ENCODE data around the gene TCERG1. TPM values are rescaled to one million over a fixed set of nuclear protein-coding genes. Genes with fewer than 3 reads are reported as not detected.
A peak's percentile ranks its signal among the peaks of the same experiment; 100 is the strongest.

The TCERG1 gene
- 12.8 TPM for total RNA-seq

GRCh38 chr5:146446861-146447733, at the start of gene TCERG1:
TCERG1 (plus strand) TSS chr5:146447333; CDS start chr5:146447350, 17 bp downstream.
- peak; percentile 99 for DNase-seq (ENCODE audit: low spot score)
- peak; percentile 93 for ATAC-seq

- no peak for DNase-seq (ENCODE audit: low spot score)
- ATAC-seq, result no peak
These were observed 48.3 kb upstream of the TCERG1 start for GRCh38 chr5:146398826-146399225.

- no peak for ATAC-seq
- DNase-seq (ENCODE audit: low spot score), result no peak
These were observed 47.7 kb upstream of the TCERG1 start for GRCh38 chr5:146399481-146399880.

- no peak for ATAC-seq
These were observed 46.9 kb upstream of the TCERG1 start for GRCh38 chr5:146400201-146400600.

GRCh38 chr5:146401021-146401420, 46.1 kb upstream of the TCERG1 start:
- ATAC-seq, result no peak
- DNase-seq (ENCODE audit: low spot score), result no peak

More at GRCh38 chr5:146400201-146400600, 46.9 kb upstream of the TCERG1 start:
- no peak for DNase-seq (ENCODE audit: low spot score)

- ATAC-seq, result no peak
These were observed 44.2 kb upstream of the TCERG1 start for GRCh38 chr5:146402949-146403348.

GRCh38 chr5:146409054-146409671, 38.0 kb upstream of the TCERG1 start:
- no peak for DNase-seq (ENCODE audit: low spot score)
- ATAC-seq, result no peak

More at GRCh38 chr5:146402949-146403348, 44.2 kb upstream of the TCERG1 start:
- no peak for DNase-seq (ENCODE audit: low spot score)

GRCh38 chr5:146410272-146410671, 36.9 kb upstream of the TCERG1 start:
- ATAC-seq (no peak), DNase-seq (ENCODE audit: low spot score) (no peak)

- no peak for DNase-seq (ENCODE audit: low spot score)
- ATAC-seq, result no peak
These were observed 27.4 kb upstream of the TCERG1 start for GRCh38 chr5:146419696-146420095.

- DNase-seq (ENCODE audit: low spot score) (no peak), ATAC-seq (no peak)
These were observed 22.1 kb upstream of the TCERG1 start for GRCh38 chr5:146425023-146425422.

- ATAC-seq (no peak), DNase-seq (ENCODE audit: low spot score) (no peak)
These were observed 20.8 kb upstream of the TCERG1 start for GRCh38 chr5:146426305-146426704.

- DNase-seq (ENCODE audit: low spot score) (no peak), ATAC-seq (peak; percentile 95)
These were observed 20.1 kb upstream of the TCERG1 start for GRCh38 chr5:146426853-146427618.

- ATAC-seq, result no peak
These were observed 19.5 kb upstream of the TCERG1 start for GRCh38 chr5:146427619-146427997.

GRCh38 chr5:146428658-146429057, 18.5 kb upstream of the TCERG1 start:
- DNase-seq (ENCODE audit: low spot score) (no peak), ATAC-seq (no peak)

More at GRCh38 chr5:146427619-146427997, 19.5 kb upstream of the TCERG1 start:
- no peak for DNase-seq (ENCODE audit: low spot score)

GRCh38 chr5:146440353-146440752, 6.8 kb upstream of the TCERG1 start:
- no peak for DNase-seq (ENCODE audit: low spot score)
- ATAC-seq, result no peak

GRCh38 chr5:146440870-146441495, 6.2 kb upstream of the TCERG1 start:
- no peak for ATAC-seq

GRCh38 chr5:146441896-146442295, 5.2 kb upstream of the TCERG1 start:
- ATAC-seq (no peak), DNase-seq (ENCODE audit: low spot score) (no peak)

More at GRCh38 chr5:146440870-146441495, 6.2 kb upstream of the TCERG1 start:
- DNase-seq (ENCODE audit: low spot score), result no peak

GRCh38 chr5:146447734-146448380, 724 bp downstream of the TCERG1 start:
- ATAC-seq, result no peak
- no peak for DNase-seq (ENCODE audit: low spot score)

- DNase-seq (ENCODE audit: low spot score), result no peak
- ATAC-seq, result no peak
These were observed 1.8 kb downstream of the TCERG1 start for GRCh38 chr5:146448783-146449519.

- no peak for ATAC-seq
These were observed 2.9 kb downstream of the TCERG1 start for GRCh38 chr5:146450002-146450401.

More at GRCh38 chr5:146450002-146450401, 2.9 kb downstream of the TCERG1 start:
- no peak for DNase-seq (ENCODE audit: low spot score)

Measured in left lobe of liver (tissue), 2 donors.